ENCODE measurements around the gene PPM1E. TPM values are rescaled to one million over a fixed set of nuclear protein-coding genes. Genes with fewer than 3 reads are reported as not detected.
"Not testable (repeated sequence)": the region's sequence is repeated elsewhere in the genome, so short reads cannot be mapped to it uniquely, and the experiment has no call there.

Gene PPM1E
- total RNA-seq, 1 donor from 2014 or later: 0.26 TPM

GRCh38 chr17:58741121-58741625 is 14.5 kb upstream of the PPM1E start:
- no peak for TF ChIP-seq CTCF (IDR thresholded peaks at IDR 0.05; ENCODE audit: unreplicated experiment)
- H3K27ac Mint-ChIP-seq (ENCODE audit: unreplicated experiment): no peak overlapping the region
- no peaks in the 10 kb centered on the region for H3K4me1 Mint-ChIP-seq (ENCODE audit: unreplicated experiment)
- H3K27me3 Mint-ChIP-seq (ENCODE audit: unreplicated experiment): no peaks in the 10 kb centered on the region
- DNase-seq (ENCODE audit: low spot score): no peak
- no peaks in the 10 kb centered on the region for H3K9me3 Mint-ChIP-seq (ENCODE audit: unreplicated experiment)
- H3K4me3 Mint-ChIP-seq (ENCODE audit: unreplicated experiment): no peak overlapping the region
- no peaks in the 10 kb centered on the region for H3K36me3 Mint-ChIP-seq (ENCODE audit: low read depth, unreplicated experiment)

GRCh38 chr17:58747674-58748073 is 8.0 kb upstream of the PPM1E start:
- no peaks in the 10 kb centered on the region for H3K36me3 Mint-ChIP-seq (ENCODE audit: low read depth, unreplicated experiment)
- H3K27ac Mint-ChIP-seq (ENCODE audit: unreplicated experiment): no peak overlapping the region
- DNase-seq (ENCODE audit: low spot score): no peak
- no peaks in the 10 kb centered on the region for H3K9me3 Mint-ChIP-seq (ENCODE audit: unreplicated experiment)
- no peaks in the 10 kb centered on the region for H3K4me1 Mint-ChIP-seq (ENCODE audit: unreplicated experiment)
- no peak for TF ChIP-seq CTCF (IDR thresholded peaks at IDR 0.05; ENCODE audit: unreplicated experiment)
- H3K27me3 Mint-ChIP-seq (ENCODE audit: unreplicated experiment): no peaks in the 10 kb centered on the region
- no peak overlapping the region for H3K4me3 Mint-ChIP-seq (ENCODE audit: unreplicated experiment)

DNA sequence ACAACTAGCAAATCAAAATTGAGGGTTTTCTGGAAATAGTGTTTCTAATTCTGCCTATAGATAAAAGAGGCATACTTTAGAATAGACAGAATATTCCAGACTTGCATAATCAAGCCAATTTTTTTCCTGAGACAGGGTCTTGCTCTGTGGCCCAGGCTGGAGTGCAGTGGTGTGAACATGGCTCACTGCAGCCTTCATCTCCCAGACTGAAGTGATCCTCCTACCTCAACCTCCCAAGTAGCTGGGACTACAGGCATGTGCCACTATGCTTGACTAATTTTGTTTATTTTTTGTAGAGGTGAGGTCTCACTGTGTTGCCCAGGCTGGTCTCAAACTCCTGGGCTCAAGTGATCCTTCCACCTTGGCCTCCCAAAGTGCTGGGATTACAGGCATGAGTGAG is 6.0 kb upstream of the PPM1E start:
- H3K4me3 Mint-ChIP-seq (ENCODE audit: unreplicated experiment); H3K27me3 Mint-ChIP-seq (ENCODE audit: unreplicated experiment); DNase-seq (ENCODE audit: low spot score); H3K9me3 Mint-ChIP-seq (ENCODE audit: unreplicated experiment); H3K4me1 Mint-ChIP-seq (ENCODE audit: unreplicated experiment); H3K36me3 Mint-ChIP-seq (ENCODE audit: low read depth, unreplicated experiment); H3K27ac Mint-ChIP-seq (ENCODE audit: unreplicated experiment): not testable (repeated sequence)

DNA sequence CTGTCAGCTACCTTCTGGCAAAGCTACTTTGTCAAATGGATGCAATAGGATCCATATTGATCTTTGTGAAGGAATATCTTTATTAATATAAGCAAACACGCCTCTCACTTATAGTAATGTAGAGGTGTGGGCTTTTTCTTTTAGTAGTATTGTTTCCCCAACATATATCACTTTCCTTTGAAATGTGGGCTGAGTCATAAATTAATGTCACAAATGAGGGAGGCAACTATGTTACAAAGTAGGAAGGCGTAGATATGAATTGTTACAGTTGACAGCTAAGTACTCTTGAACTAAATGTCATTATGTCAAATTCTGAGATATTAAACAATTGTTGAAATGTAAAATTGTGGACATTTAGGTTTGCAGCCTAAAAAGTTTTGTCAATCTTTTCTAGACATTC is 2.6 kb upstream of the PPM1E start:
- TF ChIP-seq CTCF (IDR thresholded peaks at IDR 0.05; ENCODE audit: unreplicated experiment): no peak
- Mint-ChIP-seq H3K9me3 (ENCODE audit: unreplicated experiment) (no peaks in the 10 kb centered on the region), H3K27me3 (ENCODE audit: unreplicated experiment) (peaks cover 2% of the 10 kb centered on the region), H3K27ac (ENCODE audit: unreplicated experiment) (no peak overlapping the region), H3K36me3 (ENCODE audit: low read depth, unreplicated experiment) (no peaks in the 10 kb centered on the region), H3K4me1 (ENCODE audit: unreplicated experiment) (peaks cover 4% of the 10 kb centered on the region), H3K4me3 (ENCODE audit: unreplicated experiment) (no peak overlapping the region)
- DNase-seq (ENCODE audit: low spot score): no peak

DNA sequence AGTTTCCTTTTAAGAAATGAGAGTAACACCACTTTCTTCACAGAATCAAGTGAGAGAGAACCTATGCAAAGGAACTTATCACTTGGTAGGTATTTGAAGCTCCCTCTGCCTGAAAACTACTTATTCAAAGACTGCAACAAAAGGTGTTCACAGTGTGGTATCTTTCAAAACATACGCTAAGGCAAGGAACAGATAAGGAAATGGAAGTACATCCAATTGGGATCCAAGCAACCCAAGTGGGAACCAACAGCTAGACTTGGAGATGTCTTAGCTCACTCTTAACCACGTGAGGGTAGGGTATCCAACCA is 431 bp upstream of the PPM1E start:
- peak overlapping the region; percentile 66 for H3K4me3 Mint-ChIP-seq (ENCODE audit: unreplicated experiment)
- peaks cover 4% of the 10 kb centered on the region for H3K4me1 Mint-ChIP-seq (ENCODE audit: unreplicated experiment)
- no peak for TF ChIP-seq CTCF (IDR thresholded peaks at IDR 0.05; ENCODE audit: unreplicated experiment)
- no peaks in the 10 kb centered on the region for H3K36me3 Mint-ChIP-seq (ENCODE audit: low read depth, unreplicated experiment)
- no peak for DNase-seq (ENCODE audit: low spot score)
- no peaks in the 10 kb centered on the region for H3K9me3 Mint-ChIP-seq (ENCODE audit: unreplicated experiment)
- H3K27ac Mint-ChIP-seq (ENCODE audit: unreplicated experiment): no peak overlapping the region
- peaks cover 2% of the 10 kb centered on the region for H3K27me3 Mint-ChIP-seq (ENCODE audit: unreplicated experiment)
